Measurements from ENCODE around the gene POPDC3.
"Not testable (repeated sequence)": the region's sequence is repeated elsewhere in the genome, so short reads cannot be mapped to it uniquely, and the experiment has no call there.

The POPDC3 gene, protein sequence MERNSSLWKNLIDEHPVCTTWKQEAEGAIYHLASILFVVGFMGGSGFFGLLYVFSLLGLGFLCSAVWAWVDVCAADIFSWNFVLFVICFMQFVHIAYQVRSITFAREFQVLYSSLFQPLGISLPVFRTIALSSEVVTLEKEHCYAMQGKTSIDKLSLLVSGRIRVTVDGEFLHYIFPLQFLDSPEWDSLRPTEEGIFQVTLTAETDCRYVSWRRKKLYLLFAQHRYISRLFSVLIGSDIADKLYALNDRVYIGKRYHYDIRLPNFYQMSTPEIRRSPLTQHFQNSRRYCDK

DNA sequence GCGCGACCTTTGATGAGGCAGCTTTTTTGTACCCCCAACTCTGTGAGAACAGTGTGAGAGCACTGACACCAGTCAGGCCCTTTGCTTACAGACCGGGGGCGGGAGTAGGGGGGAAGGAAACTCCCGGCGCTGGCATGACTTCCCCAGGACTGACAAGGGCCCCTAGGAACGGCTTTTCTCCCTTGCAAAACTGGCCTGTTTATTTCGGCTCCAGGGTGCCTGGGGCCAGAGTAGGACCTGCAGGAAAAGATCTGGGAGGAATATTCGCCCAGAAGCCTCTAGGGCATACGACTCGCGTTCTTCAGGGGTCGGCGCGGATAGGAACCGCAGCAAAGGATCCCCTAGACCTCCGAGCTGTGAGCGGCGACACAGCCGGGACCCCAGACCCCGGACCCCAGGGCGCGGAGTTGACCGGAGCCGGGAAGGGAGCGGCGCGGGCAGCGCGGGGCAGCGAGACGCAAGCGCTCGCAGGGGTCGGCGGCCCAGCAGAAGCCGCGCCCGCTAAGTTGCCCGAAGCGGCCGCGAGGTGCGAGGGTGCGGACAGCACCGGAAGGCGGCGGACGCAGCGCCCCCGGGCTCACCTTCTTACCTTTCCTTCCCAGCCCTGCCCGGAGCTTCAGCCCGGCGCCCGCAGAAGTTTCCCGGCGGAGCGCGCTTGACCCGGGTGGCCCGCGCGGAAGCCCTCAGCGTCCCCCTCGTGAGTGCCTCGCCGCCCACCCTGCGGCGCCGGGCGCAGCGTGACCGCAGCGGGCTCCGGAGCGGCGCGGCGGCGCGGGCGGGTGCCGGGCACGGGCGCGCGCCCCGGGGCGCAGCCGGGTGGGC, at the start of gene POPDC3:
Gene POPDC3 (minus strand): TSS at position 771 of the 822 bp plus-strand sequence. CDS start 18,105 bp downstream, outside the sequence.
- no peak for DNase-seq

DNA sequence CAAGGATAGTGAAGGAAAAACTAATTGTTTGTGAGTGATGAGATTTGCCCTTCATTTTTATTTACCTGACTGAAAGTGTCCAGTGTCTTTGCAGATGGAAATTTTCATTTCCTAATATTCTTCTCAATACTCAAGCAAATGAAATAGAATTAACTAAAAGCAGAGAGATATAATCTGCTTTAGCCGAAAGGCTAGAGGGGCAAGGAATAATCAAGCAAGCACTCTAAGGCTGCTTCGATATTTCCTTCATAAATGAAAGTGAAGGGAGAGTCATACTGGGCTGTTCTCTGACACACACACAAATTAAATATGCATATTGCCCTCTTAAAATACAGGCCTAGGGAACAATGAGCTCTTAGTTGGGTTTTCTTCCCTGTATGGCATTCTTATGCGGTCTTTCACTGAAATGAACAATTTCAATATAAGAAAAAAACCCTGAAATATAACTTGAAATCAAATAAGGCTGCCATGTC, 47.5 kb upstream of the POPDC3 start:
- no peak for DNase-seq

DNA sequence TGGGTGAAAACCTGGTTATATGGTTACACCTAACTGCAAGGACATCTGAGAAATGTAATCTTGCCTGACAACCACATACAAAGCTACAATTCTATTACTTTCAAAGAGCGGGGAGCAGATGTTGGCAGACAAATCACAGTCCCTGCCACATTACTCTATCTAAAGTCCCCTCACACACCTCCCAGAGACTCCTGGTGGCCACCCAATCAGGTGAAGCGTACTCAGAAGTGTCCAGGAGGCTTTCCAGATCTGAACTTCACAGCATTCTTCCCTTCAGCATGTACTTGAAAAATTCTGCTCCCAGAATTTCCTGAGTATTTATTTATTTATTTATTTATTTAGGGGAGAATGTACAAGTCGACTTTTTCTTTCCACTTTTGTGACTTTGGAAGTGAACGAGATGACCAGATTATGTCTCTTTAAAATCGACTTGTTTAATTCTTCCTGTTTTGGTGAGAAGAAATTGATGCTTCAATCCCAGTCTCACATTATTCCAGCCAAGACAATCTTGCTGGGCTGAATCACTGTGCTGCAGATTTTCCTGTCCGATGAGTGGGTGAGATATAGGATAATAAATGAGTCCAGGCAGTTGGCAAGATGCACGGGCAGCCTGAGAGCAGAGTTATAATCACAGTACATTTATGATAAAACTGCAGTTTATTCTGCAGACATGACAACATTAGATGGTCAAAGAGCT, 46.9 kb upstream of the POPDC3 start:
- no peak for DNase-seq

DNA sequence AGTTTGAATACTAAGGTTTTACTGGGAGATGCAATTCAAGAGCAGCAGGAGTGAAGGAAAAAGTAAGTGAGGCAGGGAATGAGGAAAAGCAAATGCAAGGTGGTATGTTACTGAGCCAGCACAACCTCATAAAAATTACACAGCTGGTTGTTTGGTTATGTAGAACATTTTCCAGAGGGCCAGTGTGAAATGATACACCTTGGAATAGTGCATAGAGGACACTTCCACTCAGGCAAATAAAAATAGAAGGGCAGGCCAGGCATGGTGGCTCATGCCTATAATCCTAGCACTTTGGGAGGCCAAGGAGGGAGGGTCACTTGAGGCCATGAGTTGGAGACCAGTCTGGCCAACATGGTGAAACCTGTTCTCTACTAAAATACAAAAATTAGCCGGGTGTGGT, 43.4 kb upstream of the POPDC3 start:
- no peak for DNase-seq

DNA sequence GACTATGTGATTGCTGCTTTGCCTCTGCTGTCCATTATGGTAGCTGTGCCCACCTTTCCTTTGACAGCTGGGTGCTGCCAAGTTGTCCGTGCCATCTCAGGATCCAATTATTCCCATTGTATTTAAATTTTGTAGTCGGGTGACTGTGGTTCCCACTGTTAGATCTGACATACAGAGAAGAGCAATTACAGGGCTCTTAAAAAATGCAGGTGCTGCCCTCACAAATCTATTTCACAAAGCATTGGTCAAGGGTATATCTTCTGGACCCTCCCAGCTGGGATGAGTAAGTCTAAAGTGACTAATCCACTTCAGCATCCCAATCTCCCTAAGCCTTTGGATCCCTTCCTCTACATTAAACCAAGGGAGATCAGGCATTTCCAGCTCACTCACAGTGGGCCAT, 41.4 kb upstream of the POPDC3 start:
- not testable (repeated sequence) for DNase-seq

DNA sequence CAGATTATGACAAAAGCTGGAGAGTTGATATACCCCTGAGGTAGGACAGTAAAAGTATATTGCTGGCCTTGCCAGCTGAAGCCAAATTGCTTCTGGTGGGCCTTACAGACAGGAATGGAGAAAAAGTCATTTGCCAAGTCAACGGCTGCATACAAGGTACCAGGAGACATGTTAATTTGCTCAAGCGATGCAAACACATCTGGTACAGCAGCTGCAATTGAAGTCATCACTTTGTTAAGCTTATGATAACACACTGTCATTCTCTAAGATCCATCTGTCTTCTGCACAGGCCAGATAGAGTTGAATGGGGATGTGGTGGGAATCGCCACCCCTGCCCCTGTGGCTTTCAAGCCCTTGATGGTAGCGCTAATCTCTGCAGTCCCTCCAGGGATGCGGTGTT, 40.4 kb upstream of the POPDC3 start:
- no peak for DNase-seq

DNA sequence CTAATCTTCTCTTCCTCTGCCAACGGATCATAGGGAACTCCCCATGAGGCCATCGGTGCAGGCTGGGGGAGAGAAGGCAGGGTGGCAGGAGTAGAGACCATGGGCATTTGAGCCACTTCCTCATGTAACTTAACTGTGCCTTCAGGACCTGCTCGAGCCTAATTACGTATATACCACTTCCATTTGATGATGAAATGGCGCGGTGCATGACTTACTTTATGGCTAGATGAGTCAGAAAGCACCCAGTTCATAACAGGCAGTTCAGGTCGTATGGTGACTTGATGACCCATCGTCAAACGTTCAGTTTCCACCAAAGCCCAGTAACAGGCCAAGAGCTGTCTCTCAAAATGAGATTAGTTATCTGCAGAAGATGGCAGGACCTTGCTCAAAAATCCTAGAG, 39.4 kb upstream of the POPDC3 start:
- DNase-seq: not testable (repeated sequence)

DNA sequence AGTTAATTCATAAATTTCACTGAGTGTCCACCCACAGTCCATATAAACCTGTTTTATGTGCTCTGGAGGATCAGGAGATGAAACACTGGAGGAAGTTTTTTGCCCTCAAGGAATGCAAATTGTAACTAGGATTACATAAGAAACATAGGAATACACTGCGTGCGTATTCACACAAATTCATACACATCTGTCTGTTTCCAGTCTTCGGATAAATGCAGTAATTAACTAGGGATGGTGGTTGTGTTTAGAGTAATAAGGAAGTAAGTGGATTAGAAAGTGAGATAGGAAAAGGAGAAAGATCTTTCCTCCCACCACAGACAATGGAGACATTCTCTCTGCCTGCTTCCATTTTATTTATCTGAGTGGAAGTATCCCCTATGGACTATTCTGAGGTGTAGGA, 35.7 kb upstream of the POPDC3 start:
- DNase-seq: no peak

DNA sequence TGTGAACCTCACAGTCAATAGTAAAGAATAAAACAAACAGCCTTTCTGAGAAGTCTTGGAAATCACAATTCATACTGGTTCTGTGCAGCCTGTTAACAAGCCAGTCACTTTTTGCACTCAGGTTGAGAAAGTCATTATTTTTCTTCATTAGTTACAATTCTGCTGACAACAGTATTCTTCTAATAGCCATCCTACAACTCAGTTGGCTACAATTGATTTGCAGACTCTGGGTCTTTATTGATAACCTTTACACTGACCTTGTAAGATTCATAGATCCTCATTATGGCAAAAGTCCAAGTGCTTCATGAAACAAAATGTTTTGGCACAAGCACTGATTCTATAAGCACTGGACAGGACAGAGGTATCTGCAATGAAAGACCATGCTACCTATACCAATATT, 34.9 kb upstream of the POPDC3 start:
- DNase-seq: no peak

DNA sequence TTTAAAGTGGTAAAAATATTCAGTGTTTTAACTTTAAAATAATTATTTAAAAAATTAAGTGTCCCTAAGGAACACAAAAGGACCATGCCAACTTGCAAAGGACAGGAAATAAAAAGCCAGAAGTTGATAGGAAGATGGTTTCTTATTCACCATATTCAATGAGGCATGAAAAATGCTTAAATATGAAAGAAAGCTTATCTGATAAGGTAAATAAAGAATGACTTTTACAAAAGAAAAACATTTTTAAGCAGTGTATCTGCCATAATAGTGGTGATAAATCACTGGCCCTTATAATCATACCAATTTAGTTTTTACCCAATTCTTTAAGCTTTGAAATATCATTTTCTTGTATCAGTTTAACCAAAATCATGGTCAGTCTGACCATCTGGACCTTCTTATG, 33.5 kb upstream of the POPDC3 start:
- DNase-seq: no peak

DNA sequence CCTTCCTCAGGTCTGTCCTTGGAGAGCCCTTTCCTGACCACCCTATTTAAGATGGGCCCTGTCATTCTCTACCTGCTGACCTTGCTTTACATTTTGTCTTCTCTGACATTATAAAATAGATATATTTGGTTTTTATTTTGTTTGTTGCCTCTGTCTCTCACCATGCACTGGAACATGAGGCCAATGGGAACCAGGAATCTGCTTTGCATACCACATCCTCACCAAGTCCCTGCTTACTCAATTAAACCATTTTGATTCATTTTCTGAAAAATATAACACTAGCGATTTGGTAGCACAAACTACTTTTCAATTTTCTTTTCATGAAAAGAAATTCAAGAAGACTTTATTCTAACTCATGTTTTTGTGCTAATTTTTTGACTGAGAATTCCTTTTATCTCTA, 32.8 kb upstream of the POPDC3 start:
- DNase-seq: no peak

DNA sequence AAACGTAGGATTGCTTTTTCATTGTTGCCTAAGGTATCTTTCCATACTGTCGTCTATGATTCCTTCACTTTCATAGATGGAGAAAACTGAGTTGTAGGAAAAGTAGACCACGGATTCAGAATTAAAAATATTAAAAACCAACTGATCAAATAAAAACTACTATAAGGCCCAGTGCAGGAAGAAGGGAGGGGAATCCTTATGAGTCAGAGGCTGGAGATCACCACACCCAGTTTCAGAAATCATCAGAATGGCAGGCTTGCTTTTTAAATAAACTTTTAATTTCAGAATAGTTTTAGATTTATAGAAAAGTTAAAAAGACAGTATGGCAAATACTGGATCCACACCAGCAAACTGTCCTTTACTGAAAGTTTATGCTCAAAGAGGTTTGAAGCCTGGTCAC, 32.0 kb upstream of the POPDC3 start:
- no peak for DNase-seq

DNA sequence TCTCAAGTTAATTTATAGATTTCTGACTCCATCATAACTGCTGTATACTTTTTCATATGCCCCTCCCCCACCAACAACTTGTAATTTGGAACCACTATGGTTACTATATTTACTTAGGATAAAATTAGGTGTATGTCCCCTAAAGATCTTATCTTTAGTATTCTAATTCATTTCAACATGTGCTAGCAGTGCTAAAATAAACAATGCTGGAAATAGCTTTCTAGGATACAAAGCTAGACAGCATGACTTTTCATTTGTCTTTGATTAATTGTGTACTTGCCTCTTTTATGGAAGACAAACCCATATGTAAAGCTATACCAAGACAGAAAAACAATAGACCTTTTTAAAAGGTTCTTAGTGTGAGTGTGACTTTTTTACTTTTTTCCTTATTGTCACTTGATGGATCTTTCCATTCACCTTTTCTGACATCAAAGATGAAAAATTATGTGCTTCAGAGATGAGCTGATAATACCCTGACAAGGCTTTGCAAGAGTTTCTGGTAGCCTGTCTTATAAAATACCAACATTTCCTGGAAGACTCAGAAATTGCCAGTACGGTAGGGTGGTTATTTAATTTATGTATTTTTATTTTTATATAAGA, 31.2 kb upstream of the POPDC3 start:
- DNase-seq: no peak

DNA sequence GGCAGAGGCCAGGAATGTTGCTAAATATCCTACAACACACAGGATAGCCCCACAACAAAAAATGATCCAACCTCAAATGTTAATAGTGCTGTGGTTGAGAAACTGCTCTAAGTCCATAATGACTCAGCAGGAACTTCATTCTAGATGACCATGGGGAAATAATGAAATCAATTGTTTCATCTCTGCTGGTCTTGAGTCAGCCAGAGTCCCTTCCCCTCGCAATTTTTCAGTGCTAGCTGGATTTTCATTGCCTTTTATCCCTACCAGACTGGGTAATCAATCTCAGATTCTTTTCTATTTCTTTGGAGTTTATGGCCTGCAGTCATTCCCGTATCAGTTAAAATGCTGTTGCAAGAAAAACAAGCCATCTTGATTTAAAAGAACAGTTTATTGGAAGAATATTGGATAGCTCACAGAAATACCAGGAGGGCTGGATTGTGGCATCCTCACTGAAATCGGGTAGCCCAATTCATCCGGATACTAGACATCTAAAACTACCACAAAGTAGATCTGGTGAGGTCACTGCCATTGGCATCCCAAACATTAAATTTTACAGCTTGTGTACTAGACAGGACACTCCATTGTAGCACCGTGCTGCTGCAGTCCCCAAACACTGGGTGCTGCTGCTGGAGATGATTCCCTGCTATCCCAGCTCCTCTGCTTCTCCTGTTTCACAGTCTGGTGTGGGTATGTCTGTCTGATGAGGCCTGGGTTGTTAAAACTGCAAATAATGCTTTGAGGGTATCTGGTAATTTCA, 30.3 kb upstream of the POPDC3 start:
- no peak for DNase-seq

DNA sequence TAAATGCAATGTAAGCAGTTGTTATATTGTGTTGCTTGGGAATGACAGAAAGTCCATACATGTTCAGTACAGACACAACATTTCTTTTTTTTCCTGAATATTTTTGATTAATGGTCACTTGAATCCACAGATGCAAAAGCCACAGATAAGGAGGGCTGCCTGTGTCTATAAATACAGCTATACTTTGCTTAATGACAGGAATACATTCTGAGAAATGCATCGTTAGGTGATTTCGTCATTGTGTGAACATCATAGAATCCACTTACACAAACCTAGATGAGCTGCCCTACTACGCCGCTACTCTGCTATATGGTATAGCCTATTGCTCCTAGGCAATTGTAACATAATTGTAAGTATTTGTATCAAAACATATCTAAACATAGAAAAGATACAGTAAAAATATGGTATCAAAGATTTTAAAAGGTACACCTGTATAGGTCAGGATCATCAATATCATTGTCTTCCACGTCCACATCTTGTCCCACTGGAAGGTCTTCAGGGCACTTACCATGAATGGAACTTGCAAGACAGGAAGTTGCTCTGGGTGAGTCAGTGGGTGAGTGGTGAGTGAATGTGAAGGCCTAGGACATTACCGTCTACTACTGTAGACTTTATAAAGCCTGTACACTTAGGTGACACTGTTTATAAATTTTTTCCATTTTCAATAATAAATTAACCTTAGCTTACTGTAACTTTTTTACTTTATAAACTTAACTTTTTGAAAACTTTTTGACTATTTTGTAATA, 27.9 kb upstream of the POPDC3 start:
- DNase-seq: no peak

DNA sequence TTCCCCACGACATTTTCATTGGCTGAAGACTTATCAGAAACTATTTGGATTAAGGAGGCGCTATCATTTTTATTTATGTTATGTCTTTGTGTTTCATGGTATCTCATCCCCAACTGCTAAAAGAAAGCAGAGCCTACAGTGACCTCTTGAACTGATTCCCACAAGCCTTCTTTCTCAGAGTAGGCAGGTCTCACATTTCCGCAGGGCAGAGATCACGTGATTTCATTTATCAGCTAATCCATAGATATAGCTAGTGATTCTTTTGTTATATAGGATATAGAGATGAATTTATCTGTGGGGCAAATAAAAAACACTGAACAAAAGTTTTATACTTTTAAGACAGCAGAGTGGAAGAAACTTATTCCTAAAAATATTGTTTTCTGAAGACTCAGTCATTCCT, 25.0 kb upstream of the POPDC3 start:
- DNase-seq: no peak

DNA sequence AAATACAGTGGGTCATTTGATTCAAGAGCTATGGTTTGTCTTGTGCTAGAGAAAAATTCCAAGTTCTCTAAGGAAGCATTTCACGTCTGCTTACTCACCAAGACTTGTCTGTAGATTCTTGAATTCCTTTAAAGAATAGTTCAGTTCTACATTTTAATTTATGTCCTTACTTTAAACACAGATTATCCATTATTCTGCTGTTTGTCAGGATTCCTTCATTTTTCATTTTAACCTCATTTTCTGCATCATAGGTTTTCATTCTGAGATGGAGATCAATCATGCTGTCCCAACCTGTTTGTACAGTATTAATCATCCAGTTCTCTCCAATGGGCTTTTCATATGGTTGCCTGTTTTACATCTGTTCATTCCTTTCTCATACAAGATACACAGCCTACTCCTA, 24.5 kb upstream of the POPDC3 start:
- DNase-seq: no peak

DNA sequence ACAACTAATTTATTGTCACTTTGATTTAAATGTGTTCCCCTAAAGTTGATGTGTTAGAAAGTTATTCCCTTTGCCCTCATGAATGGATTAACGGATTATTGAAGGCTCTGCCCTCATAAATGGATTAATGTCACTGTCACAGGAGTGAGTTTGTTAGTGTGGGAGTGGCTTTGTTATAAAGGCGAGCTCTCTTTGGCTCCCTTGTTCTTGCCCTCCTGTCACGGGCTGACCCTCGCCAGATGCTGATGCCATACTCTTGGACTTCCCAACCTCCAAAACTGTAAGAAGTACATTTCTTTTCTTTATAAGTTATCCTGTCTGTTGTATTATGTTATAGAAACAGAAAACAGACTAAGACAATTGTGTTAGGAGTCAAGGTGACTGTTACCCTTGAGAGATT, 22.7 kb upstream of the POPDC3 start:
- no peak for DNase-seq

DNA sequence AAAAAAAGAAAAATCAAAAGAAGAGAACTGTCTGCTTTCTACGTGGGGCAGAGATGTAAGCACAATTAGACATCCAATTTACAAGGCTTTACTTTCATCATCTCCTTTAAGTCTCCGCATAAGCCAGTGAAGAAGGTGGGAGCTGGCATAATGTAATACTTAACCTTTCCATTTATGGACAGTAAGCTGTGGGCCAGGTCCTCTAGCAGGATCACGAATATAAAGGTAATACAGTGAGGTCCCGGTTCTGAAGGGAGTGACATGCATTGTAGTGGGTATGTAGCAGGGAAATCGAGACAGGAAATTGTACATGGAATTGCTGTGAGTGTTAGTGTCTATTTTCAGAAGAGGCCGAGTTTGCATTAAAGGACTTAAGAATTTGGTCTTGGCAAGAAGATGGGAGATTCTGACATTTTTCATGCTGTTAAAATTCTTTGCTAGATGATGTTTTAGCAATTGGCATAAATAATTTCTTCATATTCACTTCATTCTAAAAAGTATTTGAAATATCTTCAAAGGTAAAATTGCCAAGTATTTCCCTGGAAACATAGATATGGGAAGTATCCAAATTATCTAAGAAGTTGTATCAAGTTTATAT, 20.4 kb upstream of the POPDC3 start:
- DNase-seq: no peak

DNA sequence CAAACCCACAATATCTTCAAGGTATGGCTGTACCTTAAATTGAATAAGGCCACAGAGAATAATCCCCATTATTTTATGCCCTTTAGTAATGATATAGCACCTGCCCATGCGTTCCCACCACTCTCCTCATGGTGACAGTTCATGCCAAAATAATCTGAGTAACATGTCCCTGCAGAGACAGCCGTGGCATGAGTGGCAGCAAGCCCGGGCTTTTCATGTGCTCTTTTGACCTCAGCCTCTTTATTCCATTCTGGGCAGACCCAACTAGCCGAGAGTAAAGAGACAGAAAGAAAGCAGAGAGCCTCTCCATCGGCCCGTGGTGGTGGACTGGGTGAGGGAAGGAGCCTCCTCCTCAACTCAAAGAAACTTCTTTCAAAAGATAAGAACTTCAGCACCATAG, 19.9 kb upstream of the POPDC3 start:
- DNase-seq: no peak

DNA sequence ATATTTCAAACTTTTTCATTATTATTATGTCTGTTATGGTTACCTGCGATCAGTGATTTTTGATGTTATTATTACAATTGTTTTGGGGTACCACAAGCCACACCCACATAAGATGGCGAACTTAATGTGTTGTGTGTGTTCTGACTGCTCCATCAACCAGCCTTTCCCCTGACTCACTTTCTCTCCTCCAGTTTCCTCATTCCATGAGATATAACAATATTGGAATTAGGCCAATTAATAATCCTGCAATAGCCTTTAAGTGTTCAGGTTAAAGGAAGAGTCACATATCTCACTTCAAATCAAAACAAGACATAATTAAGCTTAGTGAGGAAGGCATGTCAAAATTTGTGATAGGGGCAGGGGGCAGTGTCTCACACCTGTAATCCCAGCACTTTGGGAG, 16.3 kb upstream of the POPDC3 start:
- DNase-seq: no peak
